SK-N-SH treated with all-trans-retinoic acid at 6 μM for 48 hours (cell line): Measurements from ENCODE around the gene SMARCA2.

ENCODE experiments used
- ATAC-seq: fragments of 200-7000 bp; cut with Tn5 transposase; 3 replicates; pipeline ENCODE4 v1.9.1; 2020; ENCODE audit warnings: mild to moderate bottlenecking, moderate library complexity
- ARNTL ChIP-seq: fragments of 450-650 bp; formaldehyde crosslinking; IDR thresholded peaks from 2 replicates; pipeline ENCODE4 v1.5.0; 2020; ENCODE audit warnings: low read depth, mild to moderate bottlenecking, moderate library complexity, borderline replicate concordance
- BACH2 ChIP-seq: fragments of 250-450 bp; sonication (Bioruptor Pico); IDR thresholded peaks from 2 replicates; pipeline ENCODE4 v1.9.0; 2021; ENCODE audit warnings: mild to moderate bottlenecking, borderline replicate concordance
- CSDC2 ChIP-seq: fragments of 250-450 bp; sonication (Bioruptor Pico); IDR thresholded peaks from 2 replicates; pipeline ENCODE4 v1.5.0; 2020; ENCODE audit warnings: mild to moderate bottlenecking, moderate library complexity
- ESRRG ChIP-seq: fragments of 250-450 bp; sonication (Bioruptor Pico); IDR thresholded peaks from 2 replicates; pipeline ENCODE4 v1.6.1; 2021; ENCODE audit warnings: mild to moderate bottlenecking
- GLIS3 ChIP-seq: fragments of 250-450 bp; sonication (Bioruptor Pico); IDR thresholded peaks from 2 replicates; pipeline ENCODE4 v1.5.0; 2020; ENCODE audit warnings: mild to moderate bottlenecking, moderate library complexity
- ISL1 ChIP-seq: fragments of 250-450 bp; sonication (Bioruptor Pico); IDR thresholded peaks from 2 replicates; pipeline ENCODE4 v2.1.2; 2022; ENCODE audit warnings: mild to moderate bottlenecking, moderate library complexity
- OSR1 ChIP-seq: fragments of 250-450 bp; sonication (Bioruptor Pico); IDR thresholded peaks from 2 replicates; pipeline ENCODE4 v1.8.0; 2022; ENCODE audit warnings: moderate library complexity, mild to moderate bottlenecking, inconsistent platforms
- POU6F1 ChIP-seq: fragments of 250-450 bp; sonication (Bioruptor Pico); IDR thresholded peaks from 2 replicates; pipeline ENCODE4 v1.8.0; 2021; ENCODE audit warnings: low read depth, mild to moderate bottlenecking, moderate library complexity, borderline replicate concordance
- PPARA ChIP-seq: fragments of 250-450 bp; sonication (Bioruptor Pico); IDR thresholded peaks from 2 replicates; pipeline ENCODE4 v1.5.0; 2020; ENCODE audit warnings: mild to moderate bottlenecking, borderline replicate concordance
- RARB ChIP-seq: fragments of 250-450 bp; sonication (Bioruptor Pico); IDR thresholded peaks from 2 replicates; pipeline ENCODE4 v1.8.0; 2021; ENCODE audit warnings: mild to moderate bottlenecking, moderate library complexity
- SNAI2 ChIP-seq: fragments of 250-450 bp; sonication (Bioruptor Pico); IDR thresholded peaks from 2 replicates; pipeline ENCODE4 v1.5.0; 2020; ENCODE audit warnings: mild to moderate bottlenecking, moderate library complexity
- TCF4 ChIP-seq: fragments of 250-450 bp; sonication (Bioruptor Pico); IDR thresholded peaks from 2 replicates; pipeline ENCODE4 v1.8.0; 2021; ENCODE audit warnings: mild to moderate bottlenecking, moderate library complexity, borderline replicate concordance
- TOX ChIP-seq: fragments of 250-450 bp; sonication (Bioruptor Pico); IDR thresholded peaks from 2 replicates; pipeline ENCODE4 v1.8.0; 2021; ENCODE audit warnings: mild to moderate bottlenecking, moderate library complexity, borderline replicate concordance
- TSHZ2 ChIP-seq: fragments of 250-450 bp; sonication (Bioruptor Pico); IDR thresholded peaks from 2 replicates; pipeline ENCODE4 v1.5.0; 2020; ENCODE audit warnings: mild to moderate bottlenecking, moderate library complexity
- ZC3H10 ChIP-seq: fragments of 250-450 bp; sonication (Bioruptor Pico); IDR thresholded peaks from 2 replicates; pipeline ENCODE4 v1.5.1; 2021; ENCODE audit warnings: mild to moderate bottlenecking, moderate library complexity
- ZFP3 ChIP-seq: fragments of 250-450 bp; sonication (Bioruptor Pico); IDR thresholded peaks from 2 replicates; pipeline ENCODE4 v1.5.0; 2020; ENCODE audit warnings: mild to moderate bottlenecking, moderate library complexity
- ZNF565 ChIP-seq: fragments of 450-650 bp; formaldehyde crosslinking; conservative IDR thresholded peaks from 2 replicates; pipeline ENCODE4 v1.5.0; 2020; ENCODE audit warnings: low read depth, mild to moderate bottlenecking, moderate library complexity
- ZNF70 ChIP-seq: fragments of 450-650 bp; formaldehyde crosslinking; IDR thresholded peaks from 2 replicates; pipeline ENCODE4 v1.5.0; 2020; ENCODE audit warnings: mild to moderate bottlenecking, moderate library complexity
- ZNF8 ChIP-seq: fragments of 450-650 bp; formaldehyde crosslinking; IDR thresholded peaks from 2 replicates; pipeline ENCODE4 v1.5.0; 2020; ENCODE audit warnings: mild to moderate bottlenecking, moderate library complexity
- TF ChIP-seq, protein P1 (sequence below): fragments of 250-450 bp; sonication (Bioruptor Pico); IDR thresholded peaks from 2 replicates; pipeline ENCODE4 v1.5.1; 2021; ENCODE audit warnings: mild to moderate bottlenecking, moderate library complexity
- TF ChIP-seq, protein P2 (sequence below): fragments of 250-450 bp; sonication (Bioruptor Pico); IDR thresholded peaks from 2 replicates; pipeline ENCODE4 v1.8.0; 2020; ENCODE audit warnings: mild to moderate bottlenecking, moderate library complexity, borderline replicate concordance
- TF ChIP-seq, protein P3 (sequence below): fragments of 250-450 bp; sonication (Bioruptor Pico); IDR thresholded peaks from 2 replicates; pipeline ENCODE4 v1.5.1; 2020; ENCODE audit warnings: low read depth, mild to moderate bottlenecking, moderate library complexity

SMARCA2 gene

GRCh38 chr9:2217540-2217939 is 202.4 kb downstream of the SMARCA2 start (continued):
- TF ChIP-seq POU6F1 (CRISPR knock-in tag) (no peak), ZC3H10 (CRISPR knock-in tag) (no peak)
- TF ChIP-seq, protein P1, sequence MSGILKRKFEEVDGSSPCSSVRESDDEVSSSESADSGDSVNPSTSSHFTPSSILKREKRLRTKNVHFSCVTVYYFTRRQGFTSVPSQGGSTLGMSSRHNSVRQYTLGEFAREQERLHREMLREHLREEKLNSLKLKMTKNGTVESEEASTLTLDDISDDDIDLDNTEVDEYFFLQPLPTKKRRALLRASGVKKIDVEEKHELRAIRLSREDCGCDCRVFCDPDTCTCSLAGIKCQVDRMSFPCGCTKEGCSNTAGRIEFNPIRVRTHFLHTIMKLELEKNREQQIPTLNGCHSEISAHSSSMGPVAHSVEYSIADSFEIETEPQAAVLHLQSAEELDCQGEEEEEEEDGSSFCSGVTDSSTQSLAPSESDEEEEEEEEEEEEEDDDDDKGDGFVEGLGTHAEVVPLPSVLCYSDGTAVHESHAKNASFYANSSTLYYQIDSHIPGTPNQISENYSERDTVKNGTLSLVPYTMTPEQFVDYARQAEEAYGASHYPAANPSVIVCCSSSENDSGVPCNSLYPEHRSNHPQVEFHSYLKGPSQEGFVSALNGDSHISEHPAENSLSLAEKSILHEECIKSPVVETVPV (CRISPR knock-in tag) = no peak

DNA sequence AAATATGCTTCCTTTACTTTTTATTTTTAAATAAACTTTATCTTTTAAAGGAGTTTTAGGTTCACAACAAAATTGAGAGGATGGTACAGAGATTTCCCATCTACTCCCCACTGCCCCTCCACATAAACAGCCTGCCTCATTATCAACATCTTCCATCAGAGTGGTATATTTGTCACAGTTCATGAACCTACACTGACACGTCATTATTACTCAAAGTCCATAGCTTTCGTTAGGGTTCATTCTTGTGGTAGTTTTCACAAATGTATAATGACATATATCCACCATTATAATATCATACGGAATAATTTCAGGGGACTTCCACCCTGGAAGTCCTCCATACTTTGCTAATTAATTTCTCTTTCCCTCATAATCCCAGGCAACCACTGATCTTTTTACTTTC is 204.9 kb downstream of the SMARCA2 start:
- ATAC-seq = no peak
- no peak for TF ChIP-seq TCF4 (CRISPR knock-in tag)
- TF ChIP-seq ZNF565 (CRISPR knock-in tag) = no peak
- no peak for TF ChIP-seq ARNTL (CRISPR knock-in tag)
- TF ChIP-seq POU6F1 (CRISPR knock-in tag) = no peak
- TF ChIP-seq ZC3H10 (CRISPR knock-in tag) = no peak
- TF ChIP-seq ZNF70 (CRISPR knock-in tag) = no peak
- no peak for TF ChIP-seq RARB (CRISPR knock-in tag)

GRCh38 chr9:2227144-2227867 is 212.2 kb downstream of the SMARCA2 start:
- ATAC-seq = no peak
- TF ChIP-seq PPARA (CRISPR knock-in tag) = no peak
- TF ChIP-seq ZNF565 (CRISPR knock-in tag) = no peak
- no peak for TF ChIP-seq CSDC2 (CRISPR knock-in tag)
- no peak for TF ChIP-seq GLIS3 (CRISPR knock-in tag)

DNA sequence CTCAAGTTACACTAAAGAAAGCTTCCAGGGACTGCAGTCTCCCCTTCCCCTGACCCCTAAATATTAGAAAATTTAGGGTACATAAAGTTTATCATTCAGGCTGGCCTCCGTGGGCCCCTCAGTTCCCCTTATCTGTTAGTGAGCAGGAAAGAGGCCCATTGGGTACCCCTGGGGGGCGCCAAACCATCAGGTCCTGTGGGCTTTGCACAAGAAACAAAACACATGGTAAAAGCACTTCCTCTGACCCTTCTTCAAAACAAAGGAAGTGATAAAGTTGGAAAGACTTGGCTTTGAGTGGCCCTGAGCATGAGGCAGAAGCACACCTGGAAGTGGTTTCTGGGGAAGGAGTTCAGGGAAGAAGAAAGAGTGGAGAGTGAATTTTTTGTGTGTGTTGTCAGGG is 213.0 kb downstream of the SMARCA2 start:
- ATAC-seq = peak; percentile 49; the same call in 2 of the 3 replicates

More for the DNA sequence above, 213.0 kb downstream of the SMARCA2 start:
- no peak for TF ChIP-seq RARB (CRISPR knock-in tag)
- TF ChIP-seq ARNTL (CRISPR knock-in tag) = no peak
- TF ChIP-seq PPARA (CRISPR knock-in tag) = no peak
- no peak for TF ChIP-seq GLIS3 (CRISPR knock-in tag)
- no peak for TF ChIP-seq BACH2 (CRISPR knock-in tag)
- no peak for TF ChIP-seq ESRRG (CRISPR knock-in tag)
- TF ChIP-seq ZNF8 (CRISPR knock-in tag) = no peak
- no peak for TF ChIP-seq TOX
- TF ChIP-seq, protein P2, sequence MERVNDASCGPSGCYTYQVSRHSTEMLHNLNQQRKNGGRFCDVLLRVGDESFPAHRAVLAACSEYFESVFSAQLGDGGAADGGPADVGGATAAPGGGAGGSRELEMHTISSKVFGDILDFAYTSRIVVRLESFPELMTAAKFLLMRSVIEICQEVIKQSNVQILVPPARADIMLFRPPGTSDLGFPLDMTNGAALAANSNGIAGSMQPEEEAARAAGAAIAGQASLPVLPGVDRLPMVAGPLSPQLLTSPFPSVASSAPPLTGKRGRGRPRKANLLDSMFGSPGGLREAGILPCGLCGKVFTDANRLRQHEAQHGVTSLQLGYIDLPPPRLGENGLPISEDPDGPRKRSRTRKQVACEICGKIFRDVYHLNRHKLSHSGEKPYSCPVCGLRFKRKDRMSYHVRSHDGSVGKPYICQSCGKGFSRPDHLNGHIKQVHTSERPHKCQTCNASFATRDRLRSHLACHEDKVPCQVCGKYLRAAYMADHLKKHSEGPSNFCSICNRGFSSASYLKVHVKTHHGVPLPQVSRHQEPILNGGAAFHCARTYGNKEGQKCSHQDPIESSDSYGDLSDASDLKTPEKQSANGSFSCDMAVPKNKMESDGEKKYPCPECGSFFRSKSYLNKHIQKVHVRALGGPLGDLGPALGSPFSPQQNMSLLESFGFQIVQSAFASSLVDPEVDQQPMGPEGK (CRISPR knock-in tag) = no peak
- no peak for TF ChIP-seq SNAI2
- no peak for TF ChIP-seq ZFP3 (CRISPR knock-in tag)
- no peak for TF ChIP-seq ISL1 (CRISPR knock-in tag)
- TF ChIP-seq, protein P3, sequence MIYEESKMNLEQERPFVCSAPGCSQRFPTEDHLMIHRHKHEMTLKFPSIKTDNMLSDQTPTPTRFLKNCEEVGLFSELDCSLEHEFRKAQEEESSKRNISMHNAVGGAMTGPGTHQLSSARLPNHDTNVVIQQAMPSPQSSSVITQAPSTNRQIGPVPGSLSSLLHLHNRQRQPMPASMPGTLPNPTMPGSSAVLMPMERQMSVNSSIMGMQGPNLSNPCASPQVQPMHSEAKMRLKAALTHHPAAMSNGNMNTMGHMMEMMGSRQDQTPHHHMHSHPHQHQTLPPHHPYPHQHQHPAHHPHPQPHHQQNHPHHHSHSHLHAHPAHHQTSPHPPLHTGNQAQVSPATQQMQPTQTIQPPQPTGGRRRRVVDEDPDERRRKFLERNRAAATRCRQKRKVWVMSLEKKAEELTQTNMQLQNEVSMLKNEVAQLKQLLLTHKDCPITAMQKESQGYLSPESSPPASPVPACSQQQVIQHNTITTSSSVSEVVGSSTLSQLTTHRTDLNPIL (CRISPR knock-in tag) = no peak
- no peak for TF ChIP-seq OSR1 (CRISPR knock-in tag)
- no peak for TF ChIP-seq TSHZ2 (CRISPR knock-in tag)
- no peak for TF ChIP-seq TCF4 (CRISPR knock-in tag)
- no peak for TF ChIP-seq ZC3H10 (CRISPR knock-in tag)
